ENCODE data around the gene CYB5RL.
"Not testable (repeated sequence)": the region's sequence is repeated elsewhere in the genome, so short reads cannot be mapped to it uniquely, and the experiment has no call there.

CYB5RL gene

GRCh38 chr1:54225986-54226559, 26.2 kb upstream of the CYB5RL start:
- no peak for DNase-seq (ENCODE audit: low spot score)

DNA sequence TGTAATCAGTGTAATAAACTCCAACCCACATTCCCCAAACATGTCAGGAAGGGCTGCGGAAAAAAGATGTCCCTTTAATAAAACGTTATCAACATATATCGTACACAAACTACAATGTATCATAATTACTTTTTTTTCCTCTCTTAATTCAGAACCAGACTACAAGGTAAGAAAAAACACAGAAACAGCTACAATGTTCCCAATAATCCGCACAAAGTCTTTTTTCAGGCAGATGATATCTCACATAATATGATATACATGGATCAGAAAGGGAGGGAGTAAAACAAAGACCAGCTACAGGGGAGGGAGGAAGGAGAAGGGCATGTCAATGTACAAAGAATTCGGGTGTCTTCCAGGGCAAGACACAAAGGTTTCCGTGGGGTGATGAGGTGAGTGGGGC, 25.5 kb upstream of the CYB5RL start:
- DNase-seq (ENCODE audit: low spot score): no peak

DNA sequence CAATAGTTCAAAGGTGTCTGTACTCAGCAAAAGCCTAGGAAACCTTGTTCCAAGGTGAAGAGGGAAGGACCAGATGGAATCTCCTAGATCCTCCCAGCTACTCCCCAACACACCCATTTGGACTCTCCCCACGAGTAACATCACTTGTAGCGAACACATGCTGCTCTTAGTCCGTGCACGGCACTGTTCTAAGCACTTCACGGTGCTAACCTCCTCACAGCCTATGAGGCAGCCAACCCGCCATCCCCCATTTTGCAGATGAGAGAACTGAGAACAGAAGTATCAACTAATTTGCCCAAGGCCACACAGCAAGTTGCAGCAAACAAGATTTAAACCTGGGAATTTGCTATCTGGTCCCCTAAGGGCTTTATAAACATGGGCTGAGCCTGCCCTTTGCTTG, 24.4 kb upstream of the CYB5RL start:
- DNase-seq (ENCODE audit: low spot score): no peak

DNA sequence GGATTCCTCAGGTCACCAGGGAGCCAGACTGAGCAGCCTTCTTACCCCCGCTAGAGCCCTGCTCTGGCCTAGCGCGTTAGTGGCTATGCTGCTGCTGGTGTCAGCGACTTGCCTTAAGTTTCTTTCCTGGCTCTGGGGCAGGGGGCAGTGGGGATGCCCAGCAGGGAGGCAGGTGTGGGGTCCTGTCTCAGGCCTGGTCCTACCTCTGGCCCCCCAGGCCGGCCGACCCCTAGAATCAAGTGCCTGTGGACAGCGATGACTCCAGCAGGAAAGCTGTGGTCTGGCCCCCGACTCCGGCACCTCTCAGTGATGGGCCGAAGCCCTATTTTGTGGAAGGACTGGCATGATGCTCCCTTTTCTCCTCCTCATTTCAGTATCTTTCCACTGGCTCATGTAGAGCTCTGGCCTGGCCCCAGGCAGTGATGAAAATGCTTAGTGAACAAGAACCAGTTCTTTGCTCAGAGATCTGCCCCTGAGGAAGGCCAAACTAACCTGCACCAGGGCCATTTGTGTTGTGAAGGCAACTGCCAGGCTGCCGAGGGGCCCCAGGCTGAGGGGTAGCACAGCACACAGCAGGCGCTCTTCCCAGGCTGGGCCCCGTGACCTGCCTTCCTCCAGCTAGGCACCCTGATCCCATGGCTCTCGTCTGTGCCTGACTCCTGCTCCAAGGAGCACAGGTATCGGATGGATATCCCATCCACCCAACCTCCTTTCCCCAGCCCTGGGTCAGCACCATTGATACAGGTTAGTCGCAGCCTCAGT, 23.8 kb upstream of the CYB5RL start:
- no peak for DNase-seq (ENCODE audit: low spot score)

DNA sequence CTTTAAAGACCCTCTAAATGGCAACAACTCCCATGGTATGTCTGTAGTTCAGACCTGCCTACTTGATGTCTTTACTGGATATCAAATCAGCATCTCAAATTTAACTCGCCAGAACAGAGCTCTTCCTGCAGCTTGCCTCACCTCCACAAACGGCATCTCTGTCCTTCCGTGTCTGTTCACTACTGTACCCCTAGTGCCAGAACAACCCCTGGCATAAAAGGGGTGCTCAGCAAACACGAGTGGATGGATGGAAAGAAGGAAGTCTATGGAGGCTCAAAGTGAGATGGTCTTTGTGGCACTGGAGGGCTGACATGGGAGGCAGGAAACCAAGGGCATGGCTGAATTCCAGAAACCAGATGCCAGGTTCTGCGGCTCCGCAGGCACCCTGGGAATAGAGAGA, 22.9 kb upstream of the CYB5RL start:
- no peak for DNase-seq (ENCODE audit: low spot score)

DNA sequence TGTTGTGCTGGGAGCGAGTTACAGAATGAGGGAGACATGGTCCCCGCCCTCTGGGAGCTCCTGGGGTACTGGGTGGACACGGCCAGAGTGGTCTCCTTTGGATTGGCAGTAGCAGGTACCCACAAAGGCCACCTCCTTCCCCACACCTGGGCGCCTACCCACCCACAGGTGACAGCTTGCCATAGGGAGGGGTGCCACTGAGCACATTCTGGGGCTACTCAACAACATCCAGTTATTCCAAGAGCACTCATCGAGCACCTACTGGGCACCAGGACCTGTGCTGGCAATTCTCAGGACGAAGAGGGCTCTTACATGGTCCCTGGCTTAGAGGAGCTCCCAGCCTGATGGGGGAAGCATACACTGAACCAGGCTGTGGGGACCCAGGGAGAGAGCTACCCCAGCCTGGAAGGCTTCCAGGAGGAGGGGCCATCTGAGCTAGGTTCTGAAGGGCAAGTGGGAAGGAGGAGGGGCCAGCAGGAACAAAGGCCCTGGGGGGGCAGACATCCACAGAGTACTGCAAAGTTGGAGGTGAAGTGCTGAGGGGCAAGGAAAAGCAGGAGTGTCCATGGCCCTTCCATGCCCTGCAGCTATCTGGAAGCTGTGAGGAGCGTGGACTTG, 22.1 kb upstream of the CYB5RL start:
- no peak for DNase-seq (ENCODE audit: low spot score)

DNA sequence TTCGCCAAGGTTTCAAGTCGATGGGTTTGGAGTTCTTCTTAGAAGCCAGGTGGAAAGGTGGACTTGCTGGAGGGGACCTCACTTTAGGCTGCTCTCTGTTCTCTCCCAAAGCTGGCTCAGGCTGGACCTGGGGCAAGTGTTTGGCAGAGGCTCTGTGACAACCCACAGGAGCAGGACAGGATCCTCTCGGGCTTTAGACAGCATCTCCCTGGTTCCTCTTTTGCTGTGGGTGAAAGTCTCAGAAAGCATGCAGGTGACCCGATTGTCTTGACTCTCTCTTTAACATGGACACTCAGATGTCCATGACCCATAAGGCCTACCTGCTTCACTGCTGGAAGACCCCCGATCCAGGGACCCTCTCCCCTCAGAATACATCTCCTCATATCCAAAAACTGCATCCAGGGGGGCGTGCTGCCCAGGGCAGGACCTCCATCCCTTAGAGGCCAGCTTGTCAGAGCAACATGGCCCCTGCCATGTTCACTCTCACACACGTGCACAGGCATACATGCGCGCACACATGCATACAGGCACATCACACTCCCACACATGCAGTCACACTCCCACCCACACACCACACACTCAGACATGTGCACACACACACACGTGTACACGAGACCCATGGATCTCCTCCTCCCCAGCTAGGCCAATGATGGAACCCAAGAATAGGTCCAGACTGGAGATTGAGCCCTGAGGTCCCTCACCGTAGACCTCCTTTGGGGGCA, 21.4 kb upstream of the CYB5RL start:
- no peak for DNase-seq (ENCODE audit: low spot score)

- peak; percentile 62 for DNase-seq (ENCODE audit: low spot score)
Measured at GRCh38 chr1:54220004-54220811, 20.4 kb upstream of the CYB5RL start.

DNA sequence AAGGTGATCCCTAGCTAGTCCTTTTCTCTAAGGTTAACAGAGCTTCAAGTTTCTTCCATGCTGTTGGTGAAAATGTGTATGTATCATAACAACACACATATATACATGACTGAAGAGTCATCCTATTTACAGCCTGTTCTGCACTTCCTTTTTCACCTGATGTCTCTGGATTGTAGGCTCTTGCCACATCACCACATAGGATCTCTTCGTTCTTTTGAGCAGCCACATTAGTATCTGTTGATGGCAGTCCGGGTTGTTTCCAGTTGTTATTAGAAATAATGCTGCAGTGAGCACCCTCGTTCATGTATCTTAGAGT, 19.8 kb upstream of the CYB5RL start:
- DNase-seq (ENCODE audit: low spot score): no peak

DNA sequence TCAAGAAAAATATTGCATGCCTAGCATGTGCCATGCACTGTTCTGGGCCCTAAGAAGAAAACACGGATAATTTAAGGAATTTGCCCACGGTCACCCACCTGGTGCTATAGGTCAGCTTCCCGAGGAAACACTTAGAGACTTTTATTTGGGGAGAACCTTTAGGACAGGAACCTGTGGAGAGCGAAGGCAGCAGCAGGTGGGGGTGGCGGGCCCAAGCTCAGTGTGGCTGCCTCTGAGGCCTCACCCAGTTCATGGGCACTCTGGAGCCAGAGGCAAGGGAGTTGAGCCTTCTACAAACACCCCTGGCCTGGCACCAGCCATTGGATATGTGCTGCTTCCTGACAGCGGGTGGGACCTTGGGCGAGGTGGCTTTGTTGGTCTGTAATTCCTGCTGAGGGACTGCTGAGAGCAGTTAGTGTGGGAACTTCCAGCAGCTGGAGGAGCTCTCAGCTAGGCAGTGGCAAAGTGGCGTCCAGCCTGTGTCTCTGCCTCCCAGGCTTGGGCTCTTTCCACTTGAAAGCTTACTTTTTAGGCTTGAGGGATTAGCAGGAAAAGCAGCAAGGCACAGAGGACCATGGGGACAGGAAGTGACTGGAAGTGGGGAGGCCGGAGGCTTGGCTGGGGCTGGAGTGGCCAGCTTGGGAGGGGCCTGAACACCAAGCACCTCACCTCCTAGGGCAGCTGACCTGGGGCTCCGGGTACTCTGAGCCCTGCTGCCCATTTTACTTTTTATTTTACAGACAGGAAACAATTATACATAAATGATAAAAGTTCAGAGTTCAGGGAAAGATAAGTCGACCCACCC, 19.3 kb upstream of the CYB5RL start:
- DNase-seq (ENCODE audit: low spot score): no peak

GRCh38 chr1:54215523-54215922, 15.7 kb upstream of the CYB5RL start:
- DNase-seq (ENCODE audit: low spot score): no peak

DNA sequence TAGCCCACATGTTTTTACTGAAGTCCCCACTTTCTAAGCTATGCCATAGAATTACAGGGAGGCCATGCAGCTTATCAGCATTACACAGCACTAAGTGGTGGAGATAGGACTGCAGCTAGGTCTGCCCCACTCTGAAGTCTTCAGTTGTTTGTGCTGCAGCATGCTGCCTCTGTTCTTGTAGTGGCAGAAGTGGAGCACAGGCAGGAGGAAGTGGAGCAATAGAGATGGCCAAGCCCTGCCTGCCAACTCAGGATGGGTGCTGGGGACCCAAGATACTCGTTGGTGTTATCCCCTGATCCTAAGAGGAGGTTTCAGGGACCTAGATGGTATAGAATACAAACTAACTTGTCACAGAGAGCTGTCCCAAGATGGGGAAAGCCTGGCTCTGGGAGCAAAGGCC, 13.0 kb upstream of the CYB5RL start:
- no peak for DNase-seq (ENCODE audit: low spot score)

DNA sequence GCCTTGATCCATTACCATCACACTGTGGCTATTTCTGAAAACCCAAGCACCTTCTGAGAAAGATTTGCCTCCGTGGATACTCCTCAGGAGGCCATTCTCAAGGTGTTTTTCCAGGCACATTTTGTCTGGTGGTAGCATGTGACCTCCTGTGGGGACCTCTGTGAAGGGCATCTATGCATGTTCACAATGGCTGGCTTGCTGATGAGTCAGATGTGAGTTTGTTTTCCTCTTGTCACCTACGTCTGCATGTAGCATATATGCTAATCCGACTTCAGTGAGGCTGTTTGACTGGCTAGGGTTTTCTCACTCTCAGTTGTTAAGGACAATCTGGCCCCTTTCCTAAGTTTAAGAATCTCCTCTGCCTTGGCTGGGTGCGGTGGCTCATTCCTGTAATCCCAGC, 8.1 kb upstream of the CYB5RL start:
- not testable (repeated sequence) for DNase-seq (ENCODE audit: low spot score)

- no peak for DNase-seq (ENCODE audit: low spot score)
Measured at GRCh38 chr1:54207287-54207686, 7.5 kb upstream of the CYB5RL start.

DNA sequence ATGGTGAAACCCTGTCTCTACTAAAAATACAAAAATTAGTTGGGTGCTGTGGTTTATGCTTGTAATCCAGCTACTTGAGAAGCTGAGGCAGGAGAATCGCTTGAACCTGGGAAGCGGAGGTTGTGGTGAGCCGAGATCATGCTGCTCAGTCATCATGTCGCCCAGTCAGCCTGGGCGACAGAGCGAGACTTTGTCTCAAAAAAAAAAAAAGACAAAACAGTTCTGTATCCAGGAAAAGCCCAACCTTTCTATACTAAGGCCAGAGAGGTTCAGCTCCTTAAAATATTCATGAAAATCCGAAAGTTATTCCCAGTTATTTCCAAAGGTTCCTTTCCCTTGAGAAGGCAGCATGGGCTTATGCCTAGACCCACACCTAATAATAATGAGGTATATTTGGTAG, 4.4 kb upstream of the CYB5RL start:
- no peak for DNase-seq (ENCODE audit: low spot score)

DNA sequence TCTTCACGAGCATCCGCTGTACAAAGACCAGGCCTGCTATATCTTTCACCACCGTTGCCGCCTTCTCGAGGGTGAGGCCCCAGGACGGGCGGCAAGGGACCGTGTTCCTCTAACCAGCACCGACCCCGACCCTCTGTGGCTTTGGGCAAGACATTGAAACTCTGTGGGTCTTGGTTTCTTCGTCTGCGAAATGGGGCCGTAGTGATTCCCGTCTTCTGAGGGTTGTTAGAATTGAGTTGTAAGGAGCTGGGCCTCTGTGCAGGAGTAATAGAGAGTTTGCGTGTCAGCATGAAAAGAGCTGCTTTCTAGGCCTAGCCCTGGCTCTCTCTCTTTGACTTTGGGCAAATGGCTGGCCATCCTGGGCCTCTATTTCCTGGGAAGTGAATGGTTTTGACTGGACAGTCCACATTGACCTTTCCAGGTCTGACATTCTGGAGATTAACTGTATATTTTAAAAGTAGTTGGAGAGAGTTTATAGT, 728 bp upstream of the CYB5RL start:
- no peak for DNase-seq (ENCODE audit: low spot score)

DNA sequence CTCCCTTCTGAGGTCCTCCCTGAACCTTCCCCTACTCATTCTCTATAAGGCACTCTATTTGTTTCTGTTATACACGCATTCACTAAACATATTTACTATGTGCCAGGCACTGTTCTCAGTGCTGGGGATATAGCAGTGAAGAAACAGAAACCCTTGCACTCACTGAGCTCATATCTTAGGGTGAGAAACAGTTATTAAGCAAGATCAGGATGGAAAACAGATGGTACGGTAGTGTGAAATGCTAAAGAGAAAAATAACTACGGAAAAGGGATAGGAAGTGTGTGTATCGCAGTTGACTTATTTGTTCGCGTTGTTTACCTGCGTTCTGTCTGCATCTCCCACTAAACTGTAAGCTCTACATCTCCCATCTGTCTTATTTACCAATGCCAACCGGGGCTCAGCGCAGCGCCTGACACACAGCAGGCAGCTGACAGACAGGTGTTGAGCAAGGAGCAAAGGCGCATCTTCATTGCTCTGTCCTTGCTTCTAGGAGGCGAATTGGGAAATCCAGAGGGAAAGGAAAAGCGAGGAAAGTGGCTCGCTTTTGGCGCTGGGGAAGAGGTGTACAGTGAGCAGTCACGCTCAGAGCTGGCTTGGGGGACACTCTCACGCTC, 572 bp downstream of the CYB5RL start:
- no peak for DNase-seq (ENCODE audit: low spot score)

GRCh38 chr1:54193453-54193852, 6.4 kb downstream of the CYB5RL start:
- no peak for DNase-seq (ENCODE audit: low spot score)

GRCh38 chr1:54191525-54191924, 8.3 kb downstream of the CYB5RL start:
- DNase-seq (ENCODE audit: low spot score): no peak

DNA sequence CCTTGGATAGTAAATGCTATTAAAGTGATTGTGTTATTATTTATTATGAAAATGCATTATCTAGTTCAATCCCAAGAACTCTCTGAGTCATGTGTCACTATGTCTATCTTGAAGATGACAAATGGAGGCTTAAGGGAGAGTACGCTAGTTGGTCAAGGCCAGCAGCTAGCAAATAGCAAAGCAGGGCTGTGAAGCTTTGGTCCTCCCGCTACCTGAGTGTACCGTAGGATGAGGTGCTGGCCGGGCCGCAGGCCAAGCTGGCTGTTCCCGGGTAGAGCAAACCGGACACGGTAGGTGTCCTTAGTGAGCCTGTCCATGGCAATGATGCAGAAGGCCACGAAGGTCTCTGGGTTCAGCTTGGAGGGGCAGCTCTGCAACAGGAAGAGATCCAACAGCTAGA, 9.3 kb downstream of the CYB5RL start:
- DNase-seq (ENCODE audit: low spot score): no peak

DNA sequence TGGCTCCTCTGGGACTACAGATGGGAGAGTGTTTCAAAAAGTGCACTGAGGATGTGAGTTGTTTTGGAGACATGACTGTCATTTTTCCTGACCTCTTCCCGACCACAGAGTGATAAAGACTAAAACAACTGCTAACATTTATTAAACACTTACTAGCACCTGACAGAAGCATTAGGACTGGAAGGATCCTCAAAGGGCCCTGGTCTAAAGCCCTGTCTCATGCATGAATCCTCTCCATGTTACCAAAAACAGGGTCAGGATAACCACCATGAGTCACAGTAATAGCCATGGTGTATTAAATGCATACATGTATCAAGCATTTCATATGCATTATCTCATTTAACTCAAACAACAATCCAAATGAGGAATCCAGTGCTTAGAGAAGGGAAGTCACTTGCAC, 11.5 kb downstream of the CYB5RL start:
- DNase-seq (ENCODE audit: low spot score): no peak
